Esophagus squamous epithelium (tissue), 4 donors: ENCODE data around the gene PHACTR1.

Source experiments
- CTCF ChIP-seq, 6 experiments: fragments of 450-650 bp in 4 of 6; fragments of 200-600 bp in 2 of 6; sonication (generic) in 2 of 6; IDR thresholded peaks; one replicate each; pipeline ENCODE4 v1.5.1; 2016 to 2019; ENCODE audit warnings: antibody characterized with exemption in 6 of 6, mild to moderate bottlenecking in 4 of 6, moderate library complexity in 4 of 6
- POLR2A ChIP-seq, 4 donors: fragments of 450-650 bp; IDR thresholded peaks; one replicate each; pipeline ENCODE4 v1.6.1; 2017; ENCODE audit warnings: antibody characterized with exemption in 4 of 4, mild to moderate bottlenecking in 4 of 4, moderate library complexity in 3 of 4

DNA sequence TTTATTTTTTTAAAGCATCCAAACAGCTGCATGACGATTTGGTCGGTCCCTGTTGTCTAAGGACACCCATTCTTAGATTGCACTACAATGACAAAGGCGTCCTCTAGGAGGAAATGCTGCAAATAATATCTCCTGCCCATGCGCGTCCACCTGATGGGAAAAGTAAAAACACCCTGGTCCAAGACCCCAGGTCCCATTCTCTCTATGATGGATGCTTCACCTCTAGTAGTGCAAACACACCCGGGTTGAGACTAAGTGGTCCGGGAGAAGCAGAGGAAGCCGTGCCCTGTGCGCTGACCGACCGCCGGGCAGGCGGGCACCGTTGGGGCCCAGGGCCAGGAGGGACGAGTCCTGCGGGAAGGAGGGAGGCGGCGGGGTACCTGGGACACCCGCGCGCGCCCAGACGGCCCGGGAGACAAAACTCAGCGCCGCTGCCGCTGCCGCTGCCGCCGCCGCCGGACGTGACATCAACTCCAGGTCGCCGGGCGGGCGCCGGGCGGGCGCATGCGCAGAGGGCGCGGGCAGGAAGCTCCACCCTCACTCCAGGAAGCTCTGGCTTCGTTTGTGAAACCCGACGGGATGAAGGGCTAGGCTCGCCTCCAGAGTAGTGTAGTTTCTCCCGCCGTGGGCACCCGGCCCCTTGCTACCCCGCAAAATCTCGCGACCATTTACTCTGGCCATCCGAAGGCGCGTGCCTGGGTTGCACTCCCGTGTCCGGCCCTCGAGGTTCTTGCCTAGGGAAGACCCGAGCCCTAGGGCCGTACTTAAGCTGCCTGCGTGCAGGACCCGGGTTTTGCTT is 611.7 kb downstream of the PHACTR1 start, which contains the start of gene TBC1D7:
- TF ChIP-seq CTCF (IDR thresholded peaks at IDR 0.05), result peak in 4 of 6 experiments; percentile 2 to 31 (median 26)
- TF ChIP-seq POLR2A (IDR thresholded peaks at IDR 0.05), result peak in 3 of 4 donors; percentile 76 to 96 (median 88)
